ENCODE data around the gene C6orf47. TPM values are rescaled to one million over a fixed set of nuclear protein-coding genes. Genes with fewer than 3 reads are reported as not detected.
A peak's percentile ranks its signal among the peaks of the same experiment; 100 is the strongest.

Gene C6orf47
- total and polyA plus RNA-seq, 5 donors from 2014 or later = 18.8 to 30.5 (median 25.2) TPM

DNA sequence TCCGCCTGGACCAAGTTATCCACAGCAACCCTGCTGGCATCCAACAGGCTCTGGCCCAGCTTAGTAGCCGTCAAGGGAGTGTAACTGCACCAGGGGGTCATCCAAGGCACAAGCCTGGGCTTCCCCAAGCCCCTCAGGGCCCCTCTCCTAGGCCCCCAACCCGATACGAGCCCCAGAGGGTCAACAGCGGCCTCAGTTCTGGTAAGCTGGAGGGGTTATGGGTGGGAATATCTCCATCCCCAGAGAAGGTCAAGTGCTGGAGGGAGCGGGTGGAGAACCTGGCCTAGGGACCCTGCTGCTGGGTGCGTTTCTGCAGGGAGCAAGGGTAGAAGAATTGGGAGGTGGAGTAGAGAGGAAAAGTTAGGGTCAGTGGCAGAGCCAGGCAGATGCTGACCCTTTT, 27.1 kb downstream of the C6orf47 start:
- no peaks in the 10 kb centered on the region for H3K4me1 ChIP-seq (ENCODE audit: control insufficient read depth, insufficient read depth, low read length, poor library complexity, severe bottlenecking)
- H3K9me3 ChIP-seq (ENCODE audit: control insufficient read depth in 2 of 2, low read length in 2 of 2) = no peaks in the 10 kb centered on the region
- no peak overlapping the region for H3K27ac Mint-ChIP-seq
- H3K36me3 Mint-ChIP-seq = peaks cover 43% of the 10 kb centered on the region
- peaks cover 81% of the 10 kb centered on the region for H3K36me3 ChIP-seq (ENCODE audit: control insufficient read depth, insufficient read depth, low read length)
- ATAC-seq (ENCODE audit: low read depth in 2 of 2) = no peak
- H3K9me3 Mint-ChIP-seq = no peaks in the 10 kb centered on the region
- H3K27me3 Mint-ChIP-seq = no peaks in the 10 kb centered on the region
- no peak for DNase-seq
- H3K27ac ChIP-seq (ENCODE audit: insufficient read depth, low read length, poor library complexity, severe bottlenecking) = no peak overlapping the region
- no peaks in the 10 kb centered on the region for H3K27me3 ChIP-seq (ENCODE audit: control insufficient read depth, insufficient read depth, low read length)
- no peak overlapping the region for H3K4me3 ChIP-seq (ENCODE audit: low read depth, low read length)
- peaks cover 0 to 7% (median 0%) of the 10 kb centered on the region in 4 donors for H3K4me1 Mint-ChIP-seq
- H3K4me3 Mint-ChIP-seq = no peak overlapping the region

DNA sequence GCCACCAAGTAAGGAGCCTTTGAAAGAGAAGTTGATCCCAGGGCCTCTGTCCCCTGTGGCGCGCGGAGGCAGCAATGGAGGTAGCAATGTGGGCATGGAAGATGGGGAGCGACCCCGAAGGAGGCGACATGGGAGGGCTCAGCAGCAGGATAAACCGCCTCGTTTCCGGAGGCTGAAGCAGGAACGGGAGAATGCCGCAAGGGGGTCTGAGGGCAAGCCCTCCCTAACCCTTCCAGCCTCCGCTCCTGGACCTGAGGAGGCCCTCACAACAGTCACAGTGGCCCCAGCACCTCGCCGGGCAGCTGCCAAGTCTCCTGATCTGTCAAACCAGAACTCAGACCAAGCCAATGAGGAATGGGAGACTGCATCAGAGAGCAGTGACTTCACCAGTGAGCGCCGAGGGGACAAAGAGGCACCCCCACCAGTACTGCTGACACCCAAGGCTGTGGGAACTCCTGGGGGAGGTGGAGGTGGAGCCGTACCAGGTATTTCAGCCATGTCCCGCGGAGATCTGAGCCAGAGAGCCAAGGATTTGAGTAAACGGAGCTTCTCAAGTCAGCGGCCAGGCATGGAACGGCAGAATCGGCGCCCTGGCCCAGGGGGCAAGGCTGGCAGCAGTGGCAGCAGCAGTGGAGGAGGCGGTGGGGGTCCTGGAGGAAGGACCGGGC, 28.2 kb downstream of the C6orf47 start:
- Histone ChIP-seq H3K36me3 (ENCODE audit: control insufficient read depth, insufficient read depth, low read length) (peaks cover 85% of the 10 kb centered on the region), H3K4me1 (ENCODE audit: control insufficient read depth, insufficient read depth, low read length, poor library complexity, severe bottlenecking) (no peaks in the 10 kb centered on the region), H3K9me3 (ENCODE audit: control insufficient read depth in 2 of 2, low read length in 2 of 2) (no peaks in the 10 kb centered on the region), H3K27me3 (ENCODE audit: control insufficient read depth, insufficient read depth, low read length) (no peaks in the 10 kb centered on the region), H3K27ac (ENCODE audit: insufficient read depth, low read length, poor library complexity, severe bottlenecking) (no peak overlapping the region), H3K4me3 (ENCODE audit: low read depth, low read length) (no peak overlapping the region)
- no peaks in the 10 kb centered on the region for H3K27me3 Mint-ChIP-seq
- H3K36me3 Mint-ChIP-seq = peaks cover 46% of the 10 kb centered on the region
- no peak overlapping the region for H3K4me3 Mint-ChIP-seq
- H3K27ac Mint-ChIP-seq = no peak overlapping the region
- peaks cover 0 to 1% (median 0%) of the 10 kb centered on the region in 7 donors for H3K9me3 Mint-ChIP-seq
- H3K4me1 Mint-ChIP-seq = peaks cover 0 to 10% (median under 1%) of the 10 kb centered on the region in 4 donors
- DNase-seq = no peak
- ATAC-seq (ENCODE audit: low read depth in 2 of 2) = no peak

DNA sequence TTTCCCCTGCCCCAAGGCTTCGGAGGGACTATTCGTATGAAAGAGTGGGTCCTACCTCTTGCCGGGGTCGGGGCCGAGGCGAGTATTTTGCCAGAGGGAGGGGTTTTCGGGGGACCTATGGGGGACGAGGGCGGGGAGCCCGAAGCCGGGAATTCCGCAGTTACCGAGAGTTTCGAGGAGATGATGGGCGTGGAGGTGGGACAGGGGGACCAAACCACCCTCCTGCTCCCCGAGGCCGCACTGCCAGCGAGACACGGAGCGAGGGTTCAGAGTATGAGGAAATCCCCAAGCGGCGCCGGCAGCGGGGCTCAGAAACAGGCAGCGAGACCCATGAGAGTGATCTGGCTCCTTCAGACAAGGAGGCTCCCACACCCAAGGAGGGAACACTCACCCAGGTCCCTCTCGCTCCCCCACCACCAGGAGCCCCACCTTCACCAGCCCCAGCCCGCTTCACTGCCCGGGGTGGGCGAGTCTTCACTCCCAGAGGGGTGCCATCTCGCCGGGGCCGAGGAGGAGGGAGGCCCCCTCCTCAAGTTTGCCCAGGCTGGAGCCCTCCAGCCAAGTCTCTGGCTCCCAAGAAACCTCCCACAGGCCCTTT, 28.8 kb downstream of the C6orf47 start:
- Mint-ChIP-seq H3K9me3 (peaks cover 0 to 1% (median 0%) of the 10 kb centered on the region in 7 donors), H3K27me3 (no peaks in the 10 kb centered on the region), H3K27ac (peak overlapping the region in 1 of 3 donors; percentile 52), H3K4me1 (peaks cover 0 to 10% (median 2%) of the 10 kb centered on the region in 4 donors), H3K36me3 (peaks cover 52% of the 10 kb centered on the region), H3K4me3 (no peak overlapping the region)
- Histone ChIP-seq H3K9me3 (ENCODE audit: control insufficient read depth in 2 of 2, low read length in 2 of 2) (no peaks in the 10 kb centered on the region), H3K27me3 (ENCODE audit: control insufficient read depth, insufficient read depth, low read length) (no peaks in the 10 kb centered on the region), H3K4me3 (ENCODE audit: low read depth, low read length) (no peak overlapping the region), H3K27ac (ENCODE audit: insufficient read depth, low read length, poor library complexity, severe bottlenecking) (no peak overlapping the region), H3K36me3 (ENCODE audit: control insufficient read depth, insufficient read depth, low read length) (peaks cover 86% of the 10 kb centered on the region), H3K4me1 (ENCODE audit: control insufficient read depth, insufficient read depth, low read length, poor library complexity, severe bottlenecking) (no peaks in the 10 kb centered on the region)
- DNase-seq (no peak), ATAC-seq (ENCODE audit: low read depth in 2 of 2) (no peak)

DNA sequence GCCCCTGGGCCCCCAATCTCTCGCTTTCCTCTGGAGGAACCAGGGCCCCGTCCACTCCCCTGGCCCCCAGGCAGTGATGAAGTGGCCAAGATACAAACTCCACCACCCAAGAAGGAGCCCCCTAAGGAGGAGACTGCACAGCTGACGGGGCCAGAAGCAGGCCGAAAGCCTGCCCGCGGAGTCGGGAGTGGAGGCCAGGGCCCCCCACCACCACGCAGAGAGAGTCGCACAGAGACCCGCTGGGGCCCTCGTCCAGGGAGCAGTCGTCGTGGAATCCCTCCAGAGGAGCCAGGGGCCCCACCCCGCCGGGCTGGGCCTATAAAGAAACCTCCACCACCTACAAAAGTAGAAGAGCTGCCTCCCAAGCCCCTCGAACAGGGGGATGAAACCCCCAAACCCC, 29.4 kb downstream of the C6orf47 start:
- no peak for ATAC-seq (ENCODE audit: low read depth in 2 of 2)
- Mint-ChIP-seq H3K36me3 (peaks cover 52% of the 10 kb centered on the region), H3K4me3 (no peak overlapping the region), H3K27ac (peak overlapping the region in 1 of 3 donors; percentile 28), H3K4me1 (peaks cover 0 to 12% (median 4%) of the 10 kb centered on the region in 4 donors), H3K27me3 (no peaks in the 10 kb centered on the region), H3K9me3 (peaks cover 0 to 1% (median 0%) of the 10 kb centered on the region in 7 donors)
- Histone ChIP-seq H3K4me3 (ENCODE audit: low read depth, low read length) (no peak overlapping the region), H3K9me3 (ENCODE audit: control insufficient read depth in 2 of 2, low read length in 2 of 2) (no peaks in the 10 kb centered on the region), H3K27me3 (ENCODE audit: control insufficient read depth, insufficient read depth, low read length) (no peaks in the 10 kb centered on the region), H3K36me3 (ENCODE audit: control insufficient read depth, insufficient read depth, low read length) (peaks cover 86% of the 10 kb centered on the region), H3K27ac (ENCODE audit: insufficient read depth, low read length, poor library complexity, severe bottlenecking) (no peak overlapping the region), H3K4me1 (ENCODE audit: control insufficient read depth, insufficient read depth, low read length, poor library complexity, severe bottlenecking) (no peaks in the 10 kb centered on the region)
- DNase-seq = no peak

DNA sequence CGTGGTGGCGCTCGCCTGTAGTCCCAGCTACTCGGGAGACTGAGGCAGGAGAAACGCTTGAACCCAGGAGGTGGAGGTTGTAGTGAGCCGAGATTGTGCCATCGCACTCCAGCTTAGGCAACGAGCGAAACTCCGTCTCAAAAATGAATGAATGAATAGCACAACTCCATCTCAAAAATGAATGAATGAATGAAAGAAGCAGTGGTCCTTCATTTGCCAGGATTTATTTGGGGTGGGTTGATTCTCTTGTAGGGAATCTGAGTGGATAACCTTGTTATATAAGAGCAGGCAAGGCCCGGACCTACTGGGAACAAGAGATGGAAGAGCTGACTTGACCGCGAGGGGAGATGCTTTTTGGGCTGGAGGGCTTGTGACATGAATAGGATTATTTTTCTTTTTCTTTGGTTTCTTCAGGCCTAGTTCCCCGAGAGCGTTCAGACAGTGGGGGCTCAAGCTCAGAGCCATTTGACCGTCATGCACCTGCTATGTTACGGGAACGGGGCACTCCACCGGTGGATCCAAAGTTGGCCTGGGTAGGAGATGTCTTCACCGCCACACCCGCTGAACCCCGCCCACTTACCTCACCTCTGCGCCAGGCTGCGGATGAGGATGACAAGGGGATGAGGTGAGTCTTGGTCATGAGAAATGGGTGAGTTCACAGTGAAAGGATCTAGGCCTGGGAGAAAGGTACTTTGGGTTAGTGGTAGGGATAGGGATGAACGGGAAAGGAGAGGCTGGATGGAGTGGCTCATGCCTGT, 30.2 kb downstream of the C6orf47 start:
- Histone ChIP-seq H3K4me1 (ENCODE audit: control insufficient read depth, insufficient read depth, low read length, poor library complexity, severe bottlenecking) (no peaks in the 10 kb centered on the region), H3K4me3 (ENCODE audit: low read depth, low read length) (no peak overlapping the region), H3K9me3 (ENCODE audit: control insufficient read depth in 2 of 2, low read length in 2 of 2) (no peaks in the 10 kb centered on the region), H3K36me3 (ENCODE audit: control insufficient read depth, insufficient read depth, low read length) (peaks cover 86% of the 10 kb centered on the region), H3K27ac (ENCODE audit: insufficient read depth, low read length, poor library complexity, severe bottlenecking) (no peak overlapping the region), H3K27me3 (ENCODE audit: control insufficient read depth, insufficient read depth, low read length) (no peaks in the 10 kb centered on the region)
- Mint-ChIP-seq H3K27me3 (no peaks in the 10 kb centered on the region), H3K4me3 (no peak overlapping the region), H3K9me3 (peaks cover 0 to 1% (median 0%) of the 10 kb centered on the region in 7 donors), H3K36me3 (peaks cover 53% of the 10 kb centered on the region), H3K27ac (no peak overlapping the region), H3K4me1 (peaks cover 0 to 9% (median 7%) of the 10 kb centered on the region in 4 donors)
- ATAC-seq (ENCODE audit: low read depth in 2 of 2) (no peak), DNase-seq (no peak)

DNA sequence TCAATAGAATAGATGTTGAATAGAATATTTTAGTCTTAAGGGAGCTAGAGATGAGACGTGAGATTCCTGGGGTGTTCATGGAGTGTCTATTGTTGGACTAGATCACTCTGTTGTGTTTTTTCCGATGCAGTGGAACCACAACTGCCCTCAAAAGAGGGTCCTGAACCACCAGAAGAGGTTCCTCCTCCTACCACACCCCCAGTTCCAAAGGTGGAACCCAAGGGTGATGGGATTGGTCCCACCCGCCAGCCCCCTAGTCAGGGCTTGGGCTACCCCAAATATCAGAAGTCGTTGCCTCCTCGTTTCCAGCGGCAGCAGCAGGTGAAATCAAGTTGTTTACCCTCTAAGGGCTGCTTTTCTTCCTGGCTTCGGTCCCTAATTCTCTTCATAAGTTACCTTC, 31.6 kb downstream of the C6orf47 start:
- H3K27me3 Mint-ChIP-seq = no peaks in the 10 kb centered on the region
- H3K27me3 ChIP-seq (ENCODE audit: control insufficient read depth, insufficient read depth, low read length) = no peaks in the 10 kb centered on the region
- H3K9me3 Mint-ChIP-seq = peaks cover 0 to 1% (median 0%) of the 10 kb centered on the region in 7 donors
- H3K4me1 Mint-ChIP-seq = peaks cover 0 to 9% (median 7%) of the 10 kb centered on the region in 4 donors
- peaks cover 51% of the 10 kb centered on the region for H3K36me3 Mint-ChIP-seq
- no peak for ATAC-seq (ENCODE audit: low read depth in 2 of 2)
- H3K4me3 Mint-ChIP-seq = no peak overlapping the region
- no peak overlapping the region for H3K4me3 ChIP-seq (ENCODE audit: low read depth, low read length)
- H3K27ac ChIP-seq (ENCODE audit: insufficient read depth, low read length, poor library complexity, severe bottlenecking) = no peak overlapping the region
- peaks cover 86% of the 10 kb centered on the region for H3K36me3 ChIP-seq (ENCODE audit: control insufficient read depth, insufficient read depth, low read length)
- no peak overlapping the region for H3K27ac Mint-ChIP-seq
- DNase-seq = no peak
- H3K9me3 ChIP-seq (ENCODE audit: control insufficient read depth in 2 of 2, low read length in 2 of 2) = no peaks in the 10 kb centered on the region
- no peaks in the 10 kb centered on the region for H3K4me1 ChIP-seq (ENCODE audit: control insufficient read depth, insufficient read depth, low read length, poor library complexity, severe bottlenecking)

DNA sequence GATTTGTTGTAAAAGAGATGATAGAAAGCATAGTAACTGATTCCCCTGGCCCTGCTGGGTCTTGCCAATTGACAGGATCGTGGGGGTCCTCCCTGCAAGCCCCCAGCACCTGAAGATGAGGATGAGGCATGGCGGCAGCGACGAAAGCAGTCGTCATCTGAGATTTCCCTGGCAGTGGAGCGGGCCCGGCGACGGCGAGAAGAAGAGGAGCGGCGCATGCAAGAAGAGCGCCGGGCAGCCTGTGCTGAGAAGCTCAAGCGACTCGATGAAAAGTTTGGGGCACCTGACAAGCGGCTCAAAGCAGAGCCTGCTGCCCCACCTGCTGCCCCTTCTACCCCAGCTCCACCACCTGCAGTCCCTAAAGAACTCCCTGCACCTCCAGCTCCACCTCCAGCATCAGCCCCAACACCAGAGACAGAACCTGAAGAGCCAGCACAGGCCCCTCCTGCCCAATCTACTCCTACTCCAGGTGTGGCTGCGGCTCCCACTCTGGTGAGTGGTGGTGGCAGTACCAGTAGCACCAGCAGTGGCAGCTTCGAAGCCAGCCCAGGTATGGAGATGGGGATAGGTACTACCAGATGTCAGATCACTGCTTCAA, 32.8 kb downstream of the C6orf47 start:
- H3K4me3 ChIP-seq (ENCODE audit: low read depth, low read length) = no peak overlapping the region
- no peaks in the 10 kb centered on the region for H3K27me3 Mint-ChIP-seq
- H3K27ac Mint-ChIP-seq = peak overlapping the region in 1 of 3 donors; percentile 74
- H3K27me3 ChIP-seq (ENCODE audit: control insufficient read depth, insufficient read depth, low read length) = no peaks in the 10 kb centered on the region
- H3K4me3 Mint-ChIP-seq = no peak overlapping the region
- peaks cover 0 to 13% (median 10%) of the 10 kb centered on the region in 4 donors for H3K4me1 Mint-ChIP-seq
- H3K36me3 Mint-ChIP-seq = peaks cover 50% of the 10 kb centered on the region
- ATAC-seq (ENCODE audit: low read depth in 2 of 2) = no peak
- no peak overlapping the region for H3K27ac ChIP-seq (ENCODE audit: insufficient read depth, low read length, poor library complexity, severe bottlenecking)
- no peak for DNase-seq
- H3K9me3 ChIP-seq (ENCODE audit: control insufficient read depth in 2 of 2, low read length in 2 of 2) = no peaks in the 10 kb centered on the region
- no peaks in the 10 kb centered on the region for H3K4me1 ChIP-seq (ENCODE audit: control insufficient read depth, insufficient read depth, low read length, poor library complexity, severe bottlenecking)
- peaks cover 0 to 1% (median 0%) of the 10 kb centered on the region in 7 donors for H3K9me3 Mint-ChIP-seq
- peaks cover 85% of the 10 kb centered on the region for H3K36me3 ChIP-seq (ENCODE audit: control insufficient read depth, insufficient read depth, low read length)

Data from CD4-positive, CD25-positive, alpha-beta regulatory T cell (primary cell).